Cardiac septum (tissue), 1 donor: ENCODE measurements around the gene ZNF165. TPM values are rescaled to one million over a fixed set of nuclear protein-coding genes. Genes with fewer than 3 reads are reported as not detected.
A peak's percentile ranks its signal among the peaks of the same experiment; 100 is the strongest.
"Not testable (repeated sequence)": the region's sequence is repeated elsewhere in the genome, so short reads cannot be mapped to it uniquely, and the experiment has no call there.

Source experiments
- DNase-seq: peaks from one replicate; pipeline ENCODE4 v3.0.0-alpha.2; 2020; ENCODE audit warnings: low spot score
- intact Hi-C: fragments of 100-400 bp; cut with DNase I; formaldehyde crosslinking; loops from one replicate; pipeline ENCODE4 v1.14.0; 2022
- long read RNA-seq: library from polyadenylated mRNA; unstranded; transcript quantifications from one replicate; pipeline ENCODE4 v2.0.0, GENCODE V29; 2021
- total RNA-seq: library from RNA; stranded (reverse); fragmentation: NEBNext Ultra II Directional; extraction: Animal tissue kit (Norgen Biotek cat#: 25700); gene quantifications from one replicate; pipeline ENCODE4 v1.2.1, GENCODE V29; 2021
- donor health status: DM: no; HTN: no; CAD: no.

ZNF165 gene
- total RNA-seq, result 0.13 TPM
- long read RNA-seq, result 0 reads

- intact Hi-C loops, DNase-seq: not testable (repeated sequence)
Measured at GRCh38 chr6:28080381-28080630, at the start of gene ZNF165. TSS of gene ZNF165 (plus strand) at chr6:28080568. CDS start at chr6:28085481, 4,913 bp downstream.

GRCh38 chr6:28053584-28053983, 26.8 kb upstream of the ZNF165 start:
- intact Hi-C loops, result no loop called here
- no peak for DNase-seq

- DNase-seq, result no peak
- intact Hi-C loops, result no loop called here
Measured at GRCh38 chr6:28060405-28060804, 20.0 kb upstream of the ZNF165 start.

- DNase-seq, result no peak
- intact Hi-C loops, result no loop called here
Measured at GRCh38 chr6:28064272-28064671, 16.1 kb upstream of the ZNF165 start.

- DNase-seq, result no peak
- intact Hi-C loops, result no loop called here
Measured at GRCh38 chr6:28068067-28068466, 12.3 kb upstream of the ZNF165 start.

GRCh38 chr6:28070968-28071367, 9.4 kb upstream of the ZNF165 start:
- DNase-seq, intact Hi-C loops: not testable (repeated sequence)

GRCh38 chr6:28078050-28078449, 2.3 kb upstream of the ZNF165 start:
- intact Hi-C loops, result no loop called here
- DNase-seq, result no peak

GRCh38 chr6:28078836-28079235, 1.5 kb upstream of the ZNF165 start:
- DNase-seq, result no peak
- intact Hi-C loops, result no loop called here

GRCh38 chr6:28080631-28081485, 490 bp downstream of the ZNF165 start:
- intact Hi-C loops, result no loop called here
- DNase-seq, result peak; percentile 95

GRCh38 chr6:28081486-28081751, 1.1 kb downstream of the ZNF165 start:
- intact Hi-C loops, result no loop called here
- no peak for DNase-seq

GRCh38 chr6:28082939-28083338, 2.6 kb downstream of the ZNF165 start:
- intact Hi-C loops, result no loop called here

GRCh38 chr6:28089054-28089453, 8.7 kb downstream of the ZNF165 start:
- DNase-seq, result no peak
- intact Hi-C loops, result no loop called here

More at GRCh38 chr6:28082939-28083338, 2.6 kb downstream of the ZNF165 start:
- no peak for DNase-seq

GRCh38 chr6:28090917-28091586, 10.7 kb downstream of the ZNF165 start:
- no peak for DNase-seq
- intact Hi-C loops, result no loop called here

- intact Hi-C loops, DNase-seq: not testable (repeated sequence)
Measured at GRCh38 chr6:28102222-28102621, 21.9 kb downstream of the ZNF165 start.

- intact Hi-C loops, result not testable (repeated sequence)
Measured at GRCh38 chr6:28102699-28103098, 22.3 kb downstream of the ZNF165 start.

GRCh38 chr6:28104392-28105244, 24.2 kb downstream of the ZNF165 start:
- peak; percentile 94 for DNase-seq
- intact Hi-C loops, result no loop called here

More at GRCh38 chr6:28102699-28103098, 22.3 kb downstream of the ZNF165 start:
- DNase-seq, result not testable (repeated sequence)

- intact Hi-C loops, result no loop called here
- no peak for DNase-seq
Measured at GRCh38 chr6:28105245-28105639, 24.9 kb downstream of the ZNF165 start.

- no peak for DNase-seq
- intact Hi-C loops, result no loop called here
Measured at GRCh38 chr6:28107506-28107905, 27.1 kb downstream of the ZNF165 start.

- intact Hi-C loops, result no loop called here
- DNase-seq, result no peak
Measured at GRCh38 chr6:28111964-28112363, 31.6 kb downstream of the ZNF165 start.

GRCh38 chr6:28115799-28116198, 35.4 kb downstream of the ZNF165 start:
- no peak for DNase-seq
- intact Hi-C loops, result no loop called here
